SK-N-SH (cell line): ENCODE results near the gene NOP9. TPM values are rescaled to one million over a fixed set of nuclear protein-coding genes. Genes with fewer than 3 reads are reported as not detected.

Experiments
- CTCF ChIA-PET: fragments of 300-600, 350-600 bp; formaldehyde crosslinking; extraction: SDS; loops from one replicate; lab custom pipeline; 2021; lab: Yijun Ruan, JAX
- POLR2A ChIA-PET: fragments of 350-600 bp; sonication (Branson Sonifier 250); formaldehyde crosslinking; extraction: SDS; loops from one replicate; lab custom pipeline; 2020; ENCODE audit warnings: antibody characterized with exemption, inconsistent platforms; lab: Yijun Ruan, JAX
- DNase-seq: peaks from one replicate; pipeline ENCODE4 v3.0.0; 2012
- H2AFZ ChIP-seq: fragments of 200-600 bp; sonication (generic); 2 replicates; pipeline ENCODE4 v1.8.1; 2016; ENCODE audit warnings: antibody characterized with exemption, mild to moderate bottlenecking, low read depth
- H3F3A ChIP-seq: fragments of 200-600 bp; sonication (generic); replicated peaks from 2 replicates; pipeline ENCODE3; 2016; ENCODE audit warnings: antibody characterized with exemption, mild to moderate bottlenecking; ENCODE audit not compliant: insufficient read depth
- H3K27ac ChIP-seq, 2 experiments: fragments of 200-500 bp in 1 of 2; fragments of 200-600 bp in 1 of 2; sonication (Bioruptor generic) in 1 of 2; sonication (generic), shearing (Covaris generic) in 1 of 2; 2 replicates each; pipeline versions ENCODE4 v1.5.1 to v1.6.1; 2014 to 2016; ENCODE audit warnings: low read depth in 2 of 2, inconsistent platforms in 1 of 2, low read length in 1 of 2, mild to moderate bottlenecking in 1 of 2, mixed read lengths in 1 of 2
- H3K27me3 ChIP-seq: fragments of 200-600 bp; sonication (generic), shearing (Covaris generic); 2 replicates; pipeline ENCODE4 v1.6.1; 2016; ENCODE audit warnings: mixed run types; ENCODE audit not compliant: insufficient read depth
- H3K36me3 ChIP-seq, 2 experiments: fragments of 200-500 bp in 1 of 2; fragments of 200-600 bp in 1 of 2; sonication (Bioruptor generic) in 1 of 2; sonication (generic) in 1 of 2; replicated peaks in 1 of 2; 2 replicates each; pipeline versions ENCODE3 to v1.5.1; 2014 to 2016; ENCODE audit warnings: low read length in 1 of 2, mild to moderate bottlenecking in 1 of 2; ENCODE audit not compliant: insufficient read depth in 2 of 2, control insufficient read depth in 1 of 2
- H3K4me1 ChIP-seq, 2 experiments: fragments of 200-500 bp in 1 of 2; fragments of 200-600 bp in 1 of 2; sonication (Bioruptor generic) in 1 of 2; sonication (generic), shearing (Covaris generic) in 1 of 2; 2 replicates each; pipeline versions ENCODE4 v1.5.1 to v1.6.1; 2014 to 2016; ENCODE audit warnings: low read depth in 1 of 2, low read length in 1 of 2, mixed run types in 1 of 2; ENCODE audit not compliant: insufficient read depth in 2 of 2, control insufficient read depth in 1 of 2
- H3K4me2 ChIP-seq: fragments of 200-600 bp; sonication (generic), shearing (Covaris generic); 2 replicates; pipeline ENCODE4 v1.6.1; 2017; ENCODE audit warnings: mixed run types
- H3K4me3 ChIP-seq, 2 experiments: fragments of 200-500 bp in 1 of 2; fragments of 200-600 bp in 1 of 2; sonication (Bioruptor generic) in 1 of 2; sonication (generic), shearing (Covaris generic) in 1 of 2; 2 replicates each; pipeline versions ENCODE4 v1.5.1 to v1.8.1; 2014 to 2016; ENCODE audit warnings: low read depth in 2 of 2, inconsistent platforms in 1 of 2, low read length in 1 of 2, mild to moderate bottlenecking in 1 of 2, mixed read lengths in 1 of 2, moderate library complexity in 1 of 2
- H3K79me2 ChIP-seq: fragments of 200-600 bp; sonication (generic); 2 replicates; pipeline ENCODE4 v1.8.1; 2017; ENCODE audit warnings: mild to moderate bottlenecking; ENCODE audit not compliant: insufficient read depth
- H3K9ac ChIP-seq: fragments of 200-600 bp; sonication (generic); 2 replicates; pipeline ENCODE4 v1.6.1; 2017; ENCODE audit warnings: mixed run types
- H3K9me2 ChIP-seq: fragments of 200-600 bp; sonication (generic); 2 replicates; pipeline ENCODE4 v1.6.1; 2017; ENCODE audit warnings: mixed run types
- H3K9me3 ChIP-seq: fragments of 200-600 bp; sonication (generic); 2 replicates; pipeline ENCODE4 v1.6.1; 2017; ENCODE audit warnings: mixed run types, mild to moderate bottlenecking, moderate library complexity
- H4K20me1 ChIP-seq: fragments of 200-600 bp; sonication (generic); 2 replicates; pipeline ENCODE4 v1.6.1; 2017; ENCODE audit warnings: mild to moderate bottlenecking, mixed run types; ENCODE audit not compliant: insufficient read depth
- FOSL2 ChIP-seq: IDR thresholded peaks from 2 replicates; pipeline ENCODE4 v1.4.0; 2012; ENCODE audit warnings: low read depth, mild to moderate bottlenecking, moderate library complexity, borderline replicate concordance
- FOXJ3 ChIP-seq: sonication (generic); formaldehyde crosslinking; IDR thresholded peaks from 2 replicates; pipeline ENCODE4 v1.5.1; 2020; ENCODE audit warnings: mild to moderate bottlenecking, missing genetic modification reagents
- JUND ChIP-seq: IDR thresholded peaks from 2 replicates; pipeline ENCODE4 v1.4.0; 2012
- RFX5 ChIP-seq: IDR thresholded peaks from 2 replicates; pipeline ENCODE4 v1.6.1; 2012; ENCODE audit warnings: mild to moderate bottlenecking, improper control_type of control experiment, low read length
- USF2 ChIP-seq: fragments of 150-350 bp; IDR thresholded peaks from 2 replicates; pipeline ENCODE4 v1.6.1; 2017; ENCODE audit warnings: antibody characterized with exemption, low read length, low read depth, borderline replicate concordance
- WGBS: methylation state at CpG from one replicate; pipeline ENCODE4 v1.1.6; 2017; ENCODE audit warnings: low lambda C conversion rate; 5-methylcytosine and 5-hydroxymethylcytosine counted together
- polyA plus RNA-seq, 3 experiments: library from polyadenylated mRNA; depleted of rRNA; stranded (reverse); fragments of >200 nt; gene quantifications; 2 replicates each; pipeline ENCODE4 v1.2.3, GENCODE V29; 2012

NOP9 gene
- polyA plus RNA-seq, 1 of the 3 experiments (the other 2 are of a cell fraction): 11.9 TPM

- POLR2A ChIA-PET: interaction anchor here (1.5 kb wide), 1 partner anchor 9 kb away, joined by 5 read pairs; no protein-coding TSS in a partner anchor
- no peak for DNase-seq
- Histone ChIP-seq H3K27me3 (no peaks in the 10 kb centered on the region), H3K9me3 (no peaks in the 10 kb centered on the region), H3K9me2 (no peaks in the 10 kb centered on the region), H3K27ac (no peak overlapping the region), H3K4me2 (no peak overlapping the region), H2AFZ (no peak overlapping the region), H3K79me2 (no peaks in the 10 kb centered on the region), H3F3A (peaks cover 5% of the 10 kb centered on the region), H3K4me3 (no peak overlapping the region), H4K20me1 (no peaks in the 10 kb centered on the region), H3K4me1 (peaks cover 0 to 3% of the 10 kb centered on the region in 2 experiments; a peak in 1 of 4 replicates), H3K36me3 (peaks cover 3 to 10% of the 10 kb centered on the region in 2 experiments), H3K9ac (no peak overlapping the region)
- CTCF ChIA-PET: interaction anchor here (1.1 to 3.7 kb wide), 3 partner anchors 19 to 46 kb away, joined by 4 to 20 read pairs (median 5); partner anchors contain the start of genes CIDEB and TINF2
- no peak for TF ChIP-seq JUND
- 91% methylated on average over 18 of the region's 20 CpGs for WGBS
Observed at GRCh38 chr14:24261256-24261968, 38.2 kb upstream of the NOP9 start.

GRCh38 chr14:24261969-24262327, 37.7 kb upstream of the NOP9 start:
- Histone ChIP-seq H3K27me3 (no peaks in the 10 kb centered on the region), H3F3A (peaks cover 5% of the 10 kb centered on the region), H2AFZ (no peak overlapping the region), H3K9me2 (no peaks in the 10 kb centered on the region), H3K4me2 (no peak overlapping the region), H3K9ac (no peak overlapping the region), H3K9me3 (no peaks in the 10 kb centered on the region), H3K27ac (no peak overlapping the region), H3K4me1 (peaks cover 0 to 3% of the 10 kb centered on the region in 2 experiments; a peak in 1 of 4 replicates), H3K36me3 (peaks cover 3 to 14% of the 10 kb centered on the region in 2 experiments), H3K79me2 (no peaks in the 10 kb centered on the region), H3K4me3 (no peak overlapping the region), H4K20me1 (no peaks in the 10 kb centered on the region)
- DNase-seq: no peak
- 97% methylated on average over 5 of the region's 19 CpGs for WGBS
- POLR2A ChIA-PET: interaction anchor here (1.5 kb wide), 1 partner anchor 9 kb away, joined by 5 read pairs; no protein-coding TSS in a partner anchor
- CTCF ChIA-PET: interaction anchor here (1.1 to 3.7 kb wide), 3 partner anchors 19 to 46 kb away, joined by 4 to 20 read pairs (median 5); partner anchors contain the start of genes CIDEB and TINF2
- no peak for TF ChIP-seq JUND
- TF ChIP-seq RFX5: no peak
- TF ChIP-seq FOXJ3 (CRISPR knock-in tag): no peak
- TF ChIP-seq USF2: no peak

- DNase-seq: no peak
- H3K79me2 ChIP-seq: no peaks in the 10 kb centered on the region
Observed at GRCh38 chr14:24262821-24263733, 36.6 kb upstream of the NOP9 start, which contains the start of gene TGM1. Gene TGM1 (minus strand): TSS chr14:24263177. CDS start chr14:24262352, 825 bp downstream.

More at GRCh38 chr14:24262821-24263733, 36.6 kb upstream of the NOP9 start, which contains the start of gene TGM1:
- TF ChIP-seq FOSL2: no peak
- TF ChIP-seq, all 33 proteins: peak for 0
- peaks cover 0 to 3% of the 10 kb centered on the region in 2 experiments; a peak in 1 of 4 replicates for H3K4me1 ChIP-seq
- H4K20me1 ChIP-seq: no peaks in the 10 kb centered on the region
- H3K9me3 ChIP-seq: no peaks in the 10 kb centered on the region
- H2AFZ ChIP-seq: no peak within 1 kb of the TSS
- no peaks in the 10 kb centered on the region for H3F3A ChIP-seq
- CTCF ChIA-PET: interaction anchor here (0.6 to 3.7 kb wide), 5 partner anchors 17 to 75 kb away, joined by 3 to 20 read pairs (median 5); partner anchors contain the start of genes CIDEB and TINF2
- H3K9ac ChIP-seq: no peak within 1 kb of the TSS
- H3K9me2 ChIP-seq: no peaks in the 10 kb centered on the region
- H3K27ac ChIP-seq: no peak within 1 kb of the TSS
- WGBS: 85% methylated on average over 3 of the region's 14 CpGs
- no peak within 1 kb of the TSS for H3K4me3 ChIP-seq
- POLR2A ChIA-PET: no interaction called here
- H3K27me3 ChIP-seq: no peaks in the 10 kb centered on the region
- H3K4me2 ChIP-seq: no peak within 1 kb of the TSS
- H3K36me3 ChIP-seq: peaks cover 0 to 17% of the 10 kb centered on the region in 2 experiments
